Vagina (tissue), 2 donors: ENCODE measurements around the gene TUBGCP4.

Source experiments
- CTCF ChIP-seq, 3 experiments: fragments of 450-650 bp in 2 of 3; fragments of 200-600 bp in 1 of 3; sonication (generic) in 1 of 3; IDR thresholded peaks; one replicate each; pipeline ENCODE4 v1.5.1; 2017 to 2019; ENCODE audit warnings: antibody characterized with exemption in 3 of 3, mild to moderate bottlenecking in 2 of 3, moderate library complexity in 2 of 3
- POLR2A ChIP-seq, 2 donors: fragments of 450-650 bp; IDR thresholded peaks; one replicate each; pipeline ENCODE4 v1.6.1; 2017; ENCODE audit warnings: antibody characterized with exemption in 2 of 2, mild to moderate bottlenecking in 2 of 2, moderate library complexity in 2 of 2
- POLR2AphosphoS5 ChIP-seq, 2 donors: sonication (generic); formaldehyde crosslinking; IDR thresholded peaks; one replicate each; pipeline ENCODE4 v1.9.0; 2017; ENCODE audit warnings: antibody characterized with exemption in 2 of 2, mild to moderate bottlenecking in 2 of 2, low read depth in 1 of 2; ENCODE audit not compliant: insufficient read depth in 1 of 2

DNA sequence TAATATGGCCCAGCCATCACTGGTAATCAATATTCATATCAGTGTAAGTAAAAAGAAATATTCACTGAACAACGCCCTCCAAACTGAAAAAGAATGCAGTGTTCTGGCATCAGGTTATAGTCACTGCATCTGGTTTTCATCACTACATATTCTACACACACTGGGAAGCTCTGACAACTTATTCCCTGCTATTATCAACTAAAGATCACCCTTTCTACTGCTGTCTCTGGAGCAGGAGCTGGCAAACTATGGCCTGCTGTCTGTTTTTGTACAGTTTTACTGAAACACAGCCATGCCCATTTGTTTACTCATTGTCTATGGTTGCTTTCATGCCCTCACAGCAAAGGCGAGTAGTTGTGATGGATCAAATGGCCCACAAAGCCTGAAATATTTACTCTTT is 35.3 kb downstream of the TUBGCP4 start:
- no peak for TF ChIP-seq CTCF (IDR thresholded peaks at IDR 0.05)
- no peak for TF ChIP-seq POLR2AphosphoS5 (IDR thresholded peaks at IDR 0.05; ENCODE audit: insufficient read depth in 1 of 2, low read depth in 1 of 2)
- no peak for TF ChIP-seq POLR2A (IDR thresholded peaks at IDR 0.05)
